ENCODE measurements around the gene IGF2BP3.
"Not testable (repeated sequence)": the region's sequence is repeated elsewhere in the genome, so short reads cannot be mapped to it uniquely, and the experiment has no call there.

DNA sequence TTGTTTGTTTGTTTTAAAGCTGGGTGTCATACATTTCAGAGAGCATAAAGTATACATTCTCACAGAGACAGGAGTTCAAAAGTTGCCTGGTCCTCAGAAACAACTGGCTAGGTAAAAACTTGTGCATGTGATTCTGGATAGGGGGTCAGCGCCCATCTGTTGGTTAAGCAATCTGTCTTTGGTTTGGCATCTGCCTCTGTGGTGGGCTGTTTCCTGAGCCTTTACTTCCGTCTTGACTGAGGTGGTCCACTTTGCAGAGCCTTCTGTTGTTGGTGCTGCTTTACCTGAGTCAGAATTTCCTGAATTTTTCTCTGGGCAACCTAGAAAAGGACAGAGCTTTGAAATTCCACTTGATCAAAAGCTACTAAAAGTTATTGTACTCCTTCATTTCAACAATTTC is 158.2 kb downstream of the IGF2BP3 start:
- not testable (repeated sequence) for TF ChIP-seq EZH2phosphoT487, EZH2 (IDR thresholded peaks at IDR 0.05)
- TF ChIP-seq, protein P1, sequence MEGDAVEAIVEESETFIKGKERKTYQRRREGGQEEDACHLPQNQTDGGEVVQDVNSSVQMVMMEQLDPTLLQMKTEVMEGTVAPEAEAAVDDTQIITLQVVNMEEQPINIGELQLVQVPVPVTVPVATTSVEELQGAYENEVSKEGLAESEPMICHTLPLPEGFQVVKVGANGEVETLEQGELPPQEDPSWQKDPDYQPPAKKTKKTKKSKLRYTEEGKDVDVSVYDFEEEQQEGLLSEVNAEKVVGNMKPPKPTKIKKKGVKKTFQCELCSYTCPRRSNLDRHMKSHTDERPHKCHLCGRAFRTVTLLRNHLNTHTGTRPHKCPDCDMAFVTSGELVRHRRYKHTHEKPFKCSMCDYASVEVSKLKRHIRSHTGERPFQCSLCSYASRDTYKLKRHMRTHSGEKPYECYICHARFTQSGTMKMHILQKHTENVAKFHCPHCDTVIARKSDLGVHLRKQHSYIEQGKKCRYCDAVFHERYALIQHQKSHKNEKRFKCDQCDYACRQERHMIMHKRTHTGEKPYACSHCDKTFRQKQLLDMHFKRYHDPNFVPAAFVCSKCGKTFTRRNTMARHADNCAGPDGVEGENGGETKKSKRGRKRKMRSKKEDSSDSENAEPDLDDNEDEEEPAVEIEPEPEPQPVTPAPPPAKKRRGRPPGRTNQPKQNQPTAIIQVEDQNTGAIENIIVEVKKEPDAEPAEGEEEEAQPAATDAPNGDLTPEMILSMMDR (IDR thresholded peaks at IDR 0.05), result not testable (repeated sequence)

All from neural progenitor cell (in vitro differentiated cells).